Activated CD8-positive, alpha-beta memory T cell treated with anti-CD3 and anti-CD28 coated beads for 36 hours (primary cell): ENCODE results near the gene GSTCD. TPM values are rescaled to one million over a fixed set of nuclear protein-coding genes. Genes with fewer than 3 reads are reported as not detected.
"Not testable (repeated sequence)": the region's sequence is repeated elsewhere in the genome, so short reads cannot be mapped to it uniquely, and the experiment has no call there.

ENCODE experiments used
- CTCF ChIA-PET: fragments of 350-600 bp; sonication (Branson Sonifier 250); formaldehyde crosslinking; loops from one replicate; lab custom pipeline; 2021; ENCODE audit warnings: antibody characterized with exemption; lab: Charles Lee
- POLR2A ChIA-PET: fragments of 350-600 bp; sonication (Branson Sonifier 250); formaldehyde crosslinking; loops from one replicate; lab custom pipeline; 2021; ENCODE audit warnings: antibody characterized with exemption; lab: Charles Lee
- total RNA-seq, 2 experiments: library from RNA; stranded (reverse); gene quantifications; one replicate each; pipeline ENCODE4 v1.2.3, GENCODE V29; 2021

Gene GSTCD
- total RNA-seq, 2 experiments from 2014 or later, result 21.3 to 23.1 TPM

- POLR2A ChIA-PET, result no interaction called here
- CTCF ChIA-PET, result no interaction called here
Observed at GRCh38 chr4:105784761-105785160, 76.2 kb downstream of the GSTCD start.

- ChIA-PET CTCF (no interaction called here), POLR2A (no interaction called here)
Observed at GRCh38 chr4:105785792-105786191, 77.2 kb downstream of the GSTCD start.

- CTCF ChIA-PET, result no interaction called here
- POLR2A ChIA-PET, result no interaction called here
Observed at GRCh38 chr4:105786748-105787147, 78.2 kb downstream of the GSTCD start.

- ChIA-PET POLR2A (no interaction called here), CTCF (no interaction called here)
Observed at GRCh38 chr4:105797225-105797624, 88.6 kb downstream of the GSTCD start.

- ChIA-PET CTCF (no interaction called here), POLR2A (no interaction called here)
Observed at GRCh38 chr4:105805501-105806120, 97.0 kb downstream of the GSTCD start.

GRCh38 chr4:105807496-105807895, 98.9 kb downstream of the GSTCD start:
- ChIA-PET POLR2A (no interaction called here), CTCF (no interaction called here)

- POLR2A ChIA-PET, result no interaction called here
- CTCF ChIA-PET, result no interaction called here
Observed at GRCh38 chr4:105808030-105808749, 99.6 kb downstream of the GSTCD start.

GRCh38 chr4:105808750-105809041, 100.1 kb downstream of the GSTCD start:
- ChIA-PET POLR2A (no interaction called here), CTCF (no interaction called here)

- CTCF ChIA-PET, result no interaction called here
- POLR2A ChIA-PET, result no interaction called here
Observed at GRCh38 chr4:105815701-105816100, 107.1 kb downstream of the GSTCD start.

- ChIA-PET CTCF (no interaction called here), POLR2A (no interaction called here)
Observed at GRCh38 chr4:105822061-105822460, 113.5 kb downstream of the GSTCD start.

GRCh38 chr4:105828074-105828473, 119.5 kb downstream of the GSTCD start:
- ChIA-PET POLR2A (no interaction called here), CTCF (no interaction called here)

GRCh38 chr4:105831189-105831588, 122.6 kb downstream of the GSTCD start:
- ChIA-PET POLR2A (no interaction called here), CTCF (no interaction called here)

- ChIA-PET POLR2A (no interaction called here), CTCF (no interaction called here)
Observed at GRCh38 chr4:105835177-105835576, 126.6 kb downstream of the GSTCD start.

- ChIA-PET POLR2A (no interaction called here), CTCF (no interaction called here)
Observed at GRCh38 chr4:105836537-105836936, 128.0 kb downstream of the GSTCD start.

GRCh38 chr4:105837037-105837436, 128.5 kb downstream of the GSTCD start:
- CTCF ChIA-PET, result no interaction called here
- POLR2A ChIA-PET, result no interaction called here

- ChIA-PET CTCF (no interaction called here), POLR2A (no interaction called here)
Observed at GRCh38 chr4:105838082-105838481, 129.5 kb downstream of the GSTCD start.

GRCh38 chr4:105840426-105841174, 132.0 kb downstream of the GSTCD start:
- CTCF ChIA-PET, result no interaction called here
- POLR2A ChIA-PET, result no interaction called here

- CTCF ChIA-PET, result no interaction called here
- POLR2A ChIA-PET, result interaction anchor here (0.6 kb wide), 1 partner anchor 465 kb away, joined by 3 read pairs; no protein-coding TSS in a partner anchor
Observed at GRCh38 chr4:105843941-105844340, 135.4 kb downstream of the GSTCD start.

GRCh38 chr4:105845559-105845958, 137.0 kb downstream of the GSTCD start:
- ChIA-PET POLR2A (no interaction called here), CTCF (no interaction called here)

GRCh38 chr4:105848359-105848758, 139.8 kb downstream of the GSTCD start:
- CTCF ChIA-PET, POLR2A ChIA-PET: not testable (repeated sequence)

GRCh38 chr4:105851196-105851595, 142.6 kb downstream of the GSTCD start:
- ChIA-PET CTCF (no interaction called here), POLR2A (no interaction called here)
